Heart right ventricle (tissue), 16 donors: ENCODE measurements around the gene TRIM17. TPM values are rescaled to one million over a fixed set of nuclear protein-coding genes. Genes with fewer than 3 reads are reported as not detected.
"Not testable (repeated sequence)": the region's sequence is repeated elsewhere in the genome, so short reads cannot be mapped to it uniquely, and the experiment has no call there.

Source experiments
- ATAC-seq, 8 donors: fragments of 200-7000 bp; cut with Tn5 transposase; one replicate each; pipeline ENCODE4 v1.9.1; 2020; ENCODE audit warnings: mild to moderate bottlenecking in 8 of 8, moderate library complexity in 8 of 8, moderate number of reproducible peaks in 1 of 8
- DNase-seq, 2 donors: peaks; one replicate each; pipeline ENCODE4 v3.0.0-alpha.2; 2020
- H3K27ac ChIP-seq, 10 donors: fragments of 200-600 bp; sonication (generic) in 2 of 10; one replicate each; pipeline versions ENCODE4 v1.5.0 to v1.8.0; 2020 to 2022; ENCODE audit warnings: mild to moderate bottlenecking in 3 of 10
- H3K27me3 ChIP-seq, 7 donors: fragments of 200-600 bp; one replicate each; pipeline ENCODE4 v1.8.0; 2021 to 2022; ENCODE audit warnings: mild to moderate bottlenecking in 2 of 7
- H3K36me3 ChIP-seq, 9 donors: fragments of 200-600 bp; sonication (generic) in 1 of 9; one replicate each; pipeline versions ENCODE4 v1.5.0 to v1.8.0; 2020 to 2022; ENCODE audit warnings: mild to moderate bottlenecking in 2 of 9
- H3K4me1 ChIP-seq, 9 donors: fragments of 200-600 bp; sonication (generic) in 1 of 9; one replicate each; pipeline versions ENCODE4 v1.5.0 to v1.8.0; 2020 to 2022; ENCODE audit warnings: mild to moderate bottlenecking in 4 of 9
- H3K4me3 ChIP-seq, 10 donors: fragments of 200-600 bp; sonication (generic) in 2 of 10; one replicate each; pipeline versions ENCODE4 v1.5.0 to v1.8.0; 2020 to 2022; ENCODE audit warnings: mild to moderate bottlenecking in 7 of 10, moderate library complexity in 2 of 10
- H3K9me3 ChIP-seq, 11 donors: fragments of 200-600 bp in 10 of 11; sonication (generic) in 2 of 11; one replicate each; pipeline versions ENCODE4 v1.5.0 to v1.8.0; 2013 to 2022; ENCODE audit warnings: mild to moderate bottlenecking in 2 of 11, control low read depth in 1 of 11, moderate library complexity in 1 of 11
- CTCF ChIP-seq, 9 donors: fragments of 200-600 bp; sonication (generic) in 2 of 9; IDR thresholded peaks; one replicate each; pipeline versions ENCODE4 v1.5.0 to v1.8.0; 2021 to 2022; ENCODE audit warnings: antibody characterized with exemption in 9 of 9, mild to moderate bottlenecking in 5 of 9, moderate library complexity in 1 of 9
- WGBS, 2 donors: extraction: QIAGEN DNeasy Blood & Tissue Kit; methylation state at CpG; one replicate each; pipeline ENCODE4 v1.1.7; 2013; ENCODE audit warnings: inconsistent platforms in 1 of 2; 5-methylcytosine and 5-hydroxymethylcytosine counted together
- intact Hi-C, 10 donors: fragments of 100-400 bp; cut with DNase I; formaldehyde crosslinking; loops; one replicate each; pipeline versions ENCODE4 v1.11.1 to v1.14.2; 2022
- polyA plus RNA-seq, 2 donors: library from polyadenylated mRNA; stranded (reverse); fragments of 200-250 nt; gene quantifications; one replicate each; pipeline ENCODE4 v1.2.3, GENCODE V29; 2013
- total RNA-seq, 10 donors: library from RNA; stranded (reverse); fragmentation: NEBNext Ultra II Directional in 3 of 10; extraction: Animal tissue kit (Norgen Biotek cat#: 25700) in 3 of 10; gene quantifications; one replicate each; pipeline versions ENCODE4 v1.2.1 to v1.2.4, GENCODE V29; 2021 to 2023
- donor health status: Arrhythmogenic right ventricular cardiomyopathy.
- donor health status: ischemic (EF 13 %, LVEDD 7.1; RV severe dilation, severe dysfunction).
- donor health status: healthy with polysubstance abuse.
- donor health status: DM: no; HTN: yes; CAD: no.
- donor health status: DM: no; HTN: no; CAD: no.
- donor health status: ischemic (EF 25% LVEDD 6.9; RV normal size, moderate dysfunction).
- donor health status: ischemic (EF 25% LVEDD 5.7; RV mildly dilated, moderate dysfunction).
- donor health status: healthy.
- donor health status: DM: yes; HTN: yes; CAD: no.
- donor health status: Ischemic cardiomyopathy.
- donor health status: ischemic (EF 35%, LVEDD 5.7; RV mildly dilated, moderate dysfunction).
- donor health status: nonischemic (EF 11% LVEDD 7.7; RV severe dilation, severe dysfunction).
- donor health status: DM: yes; HTN: yes; CAD: no.
- donor health status: PGD.
- donor health status: ischemic (EF 29% LVEDD 5.4; RV normal size, mild dysfunction).
- donor health status: nonischemic (EF 23%, LVEDD 6.1; RV moderate dilation, normal function).

Gene TRIM17
- total and polyA plus RNA-seq, 12 donors = 0.14 to 0.44 (median 0.34) TPM; not detected in 3

GRCh38 chr1:228440761-228441500 is 24.3 kb upstream of the TRIM17 start:
- intact Hi-C loops = no loop called here
- Histone ChIP-seq H3K27me3 (peaks cover 0 to 60% (median 35%) of the 10 kb centered on the region in 7 donors), H3K4me3 (no peak overlapping the region), H3K36me3 (no peaks in the 10 kb centered on the region), H3K9me3 (no peaks in the 10 kb centered on the region), H3K4me1 (peaks cover 0 to 9% (median 7%) of the 10 kb centered on the region in 9 donors), H3K27ac (no peak overlapping the region)
- ATAC-seq = no peak
- TF ChIP-seq CTCF (IDR thresholded peaks at IDR 0.05) = no peak
- WGBS, 2 donors = 89 to 90% methylated on average over 9 of the region's 9 CpGs
- no peak for DNase-seq

- DNase-seq (no peak), ATAC-seq (no peak)
- Histone ChIP-seq H3K36me3 (no peaks in the 10 kb centered on the region), H3K27ac (no peak overlapping the region), H3K4me1 (no peaks in the 10 kb centered on the region), H3K4me3 (no peak overlapping the region), H3K27me3 (peaks cover 0 to 41% (median 28%) of the 10 kb centered on the region in 7 donors), H3K9me3 (no peaks in the 10 kb centered on the region)
- intact Hi-C loops = no loop called here
- WGBS, 2 donors = 57 to 64% methylated on average over 1 of the region's 1 CpG
- TF ChIP-seq CTCF (IDR thresholded peaks at IDR 0.05) = no peak
Measured at GRCh38 chr1:228438266-228438665, 21.6 kb upstream of the TRIM17 start.

GRCh38 chr1:228437424-228437962 is 20.8 kb upstream of the TRIM17 start:
- WGBS, 2 donors = 90 to 92% methylated on average over 7 of the region's 7 CpGs
- Histone ChIP-seq H3K9me3 (no peaks in the 10 kb centered on the region), H3K36me3 (no peaks in the 10 kb centered on the region), H3K4me3 (no peak overlapping the region), H3K4me1 (no peaks in the 10 kb centered on the region), H3K27ac (no peak overlapping the region), H3K27me3 (peaks cover 0 to 35% (median 24%) of the 10 kb centered on the region in 7 donors)
- intact Hi-C loops = no loop called here
- DNase-seq = no peak
- ATAC-seq = no peak
- TF ChIP-seq CTCF (IDR thresholded peaks at IDR 0.05) = no peak

GRCh38 chr1:228434689-228435088 is 18.0 kb upstream of the TRIM17 start:
- Histone ChIP-seq H3K36me3 (no peaks in the 10 kb centered on the region), H3K9me3 (no peaks in the 10 kb centered on the region), H3K4me1 (no peaks in the 10 kb centered on the region), H3K27me3 (peaks cover 0 to 42% (median 18%) of the 10 kb centered on the region in 7 donors), H3K4me3 (no peak overlapping the region), H3K27ac (no peak overlapping the region)
- intact Hi-C loops = no loop called here
- TF ChIP-seq CTCF (IDR thresholded peaks at IDR 0.05) = no peak
- ATAC-seq (no peak), DNase-seq (no peak)
- 80 to 84% methylated on average over 4 of the region's 4 CpGs for WGBS, 2 donors

- H3K4me1 ChIP-seq, intact Hi-C loops, DNase-seq, H3K36me3 ChIP-seq, H3K27ac ChIP-seq, H3K9me3 ChIP-seq, ATAC-seq, H3K4me3 ChIP-seq: not testable (repeated sequence)
- H3K27me3 ChIP-seq = peaks cover 0 to 45% (median 17%) of the 10 kb centered on the region in 7 donors
- 79 to 81% methylated on average over 7 of the region's 7 CpGs for WGBS, 2 donors
Measured at GRCh38 chr1:228433337-228434053, 16.8 kb upstream of the TRIM17 start.
